ENCODE measurements around the gene LHFPL6. TPM values are rescaled to one million over a fixed set of nuclear protein-coding genes. Genes with fewer than 3 reads are reported as not detected.
A peak's percentile ranks its signal among the peaks of the same experiment; 100 is the strongest.

LHFPL6 gene
- total and polyA plus RNA-seq, 4 donors = 22.7 to 115 (median 36.1) TPM

- no peak for TF ChIP-seq CTCF (IDR thresholded peaks at IDR 0.05; ENCODE audit: control extremely low read depth, extremely low read depth)
- DNase-seq (no peak), ATAC-seq (ENCODE audit: insufficient read depth, low FRiP score) (no peak)
- WGBS, 2 donors = 61 to 73% methylated on average over 5 of the region's 5 CpGs
- Histone ChIP-seq H3K4me1 (ENCODE audit: control insufficient read depth in 5 of 5, insufficient read depth in 5 of 5, low read length in 5 of 5) (peaks cover 0 to 41% (median 15%) of the 10 kb centered on the region in 5 donors), H3K4me3 (no peak overlapping the region), H3K27ac (ENCODE audit: low read depth in 1 of 2, low read length in 1 of 2) (no peak overlapping the region), H3K36me3 (ENCODE audit: control insufficient read depth in 4 of 4, insufficient read depth in 4 of 4, low read length in 4 of 4) (no peaks in the 10 kb centered on the region), H3K9ac (ENCODE audit: insufficient read depth in 1 of 2, low read length in 2 of 2) (no peak overlapping the region), H3K27me3 (ENCODE audit: control insufficient read depth in 3 of 3, insufficient read depth in 3 of 3, low read length in 2 of 3) (no peaks in the 10 kb centered on the region), H3K9me3 (ENCODE audit: control insufficient read depth in 4 of 4, insufficient read depth in 3 of 4, low read length in 3 of 4) (no peaks in the 10 kb centered on the region)
Observed at GRCh38 chr13:39407786-39408185, 195.2 kb downstream of the LHFPL6 start.

GRCh38 chr13:39407138-39407537, 195.9 kb downstream of the LHFPL6 start:
- no peak for DNase-seq
- Histone ChIP-seq H3K36me3 (ENCODE audit: control insufficient read depth in 4 of 4, insufficient read depth in 4 of 4, low read length in 4 of 4) (no peaks in the 10 kb centered on the region), H3K9me3 (ENCODE audit: control insufficient read depth in 4 of 4, insufficient read depth in 3 of 4, low read length in 3 of 4) (no peaks in the 10 kb centered on the region), H3K27ac (ENCODE audit: low read depth in 1 of 2, low read length in 1 of 2) (no peak overlapping the region), H3K4me1 (ENCODE audit: control insufficient read depth in 5 of 5, insufficient read depth in 5 of 5, low read length in 5 of 5) (peaks cover 0 to 46% (median 15%) of the 10 kb centered on the region in 5 donors), H3K4me3 (no peak overlapping the region), H3K27me3 (ENCODE audit: control insufficient read depth in 3 of 3, insufficient read depth in 3 of 3, low read length in 2 of 3) (no peaks in the 10 kb centered on the region), H3K9ac (ENCODE audit: insufficient read depth in 1 of 2, low read length in 2 of 2) (no peak overlapping the region)
- no peak for TF ChIP-seq CTCF (IDR thresholded peaks at IDR 0.05; ENCODE audit: control extremely low read depth, extremely low read depth)
- ATAC-seq (ENCODE audit: insufficient read depth, low FRiP score) = no peak

GRCh38 chr13:39406688-39407087, 196.3 kb downstream of the LHFPL6 start:
- ATAC-seq (ENCODE audit: insufficient read depth, low FRiP score) (no peak), DNase-seq (no peak)
- H3K27me3 ChIP-seq (ENCODE audit: control insufficient read depth in 3 of 3, insufficient read depth in 3 of 3, low read length in 2 of 3) = no peaks in the 10 kb centered on the region
- peaks cover 0 to 45% (median 15%) of the 10 kb centered on the region in 5 donors for H3K4me1 ChIP-seq (ENCODE audit: control insufficient read depth in 5 of 5, insufficient read depth in 5 of 5, low read length in 5 of 5)
- no peak overlapping the region for H3K4me3 ChIP-seq
- no peak overlapping the region for H3K27ac ChIP-seq (ENCODE audit: low read depth in 1 of 2, low read length in 1 of 2)
- no peaks in the 10 kb centered on the region for H3K36me3 ChIP-seq (ENCODE audit: control insufficient read depth in 4 of 4, insufficient read depth in 4 of 4, low read length in 4 of 4)
- H3K9me3 ChIP-seq (ENCODE audit: control insufficient read depth in 4 of 4, insufficient read depth in 3 of 4, low read length in 3 of 4) = no peaks in the 10 kb centered on the region
- 94 to 95% methylated on average over 1 of the region's 1 CpG for WGBS, 2 donors
- no peak overlapping the region for H3K9ac ChIP-seq (ENCODE audit: insufficient read depth in 1 of 2, low read length in 2 of 2)
- no peak for TF ChIP-seq CTCF (IDR thresholded peaks at IDR 0.05; ENCODE audit: control extremely low read depth, extremely low read depth)

GRCh38 chr13:39405596-39406205, 197.3 kb downstream of the LHFPL6 start:
- Histone ChIP-seq H3K27me3 (ENCODE audit: control insufficient read depth in 3 of 3, insufficient read depth in 3 of 3, low read length in 2 of 3) (no peaks in the 10 kb centered on the region), H3K4me3 (no peak overlapping the region), H3K9me3 (ENCODE audit: control insufficient read depth in 4 of 4, insufficient read depth in 3 of 4, low read length in 3 of 4) (no peaks in the 10 kb centered on the region), H3K36me3 (ENCODE audit: control insufficient read depth in 4 of 4, insufficient read depth in 4 of 4, low read length in 4 of 4) (peaks cover 0 to 3% (median 0%) of the 10 kb centered on the region in 4 donors), H3K9ac (ENCODE audit: insufficient read depth in 1 of 2, low read length in 2 of 2) (peak overlapping the region in 1 of 2 donors; percentile 13), H3K27ac (ENCODE audit: low read depth in 1 of 2, low read length in 1 of 2) (peak overlapping the region in 1 of 2 donors; percentile 21), H3K4me1 (ENCODE audit: control insufficient read depth in 5 of 5, insufficient read depth in 5 of 5, low read length in 5 of 5) (peaks cover 0 to 44% (median 15%) of the 10 kb centered on the region in 5 donors)
- DNase-seq = no peak
- TF ChIP-seq CTCF (IDR thresholded peaks at IDR 0.05; ENCODE audit: control extremely low read depth, extremely low read depth) = no peak
- no peak for ATAC-seq (ENCODE audit: insufficient read depth, low FRiP score)
- 82 to 84% methylated on average over 7 of the region's 7 CpGs for WGBS, 2 donors

Data from lung (tissue), 12 donors.